ENCODE results near the gene FAT3. TPM values are rescaled to one million over a fixed set of nuclear protein-coding genes. Genes with fewer than 3 reads are reported as not detected.

FAT3 gene
- total RNA-seq, 1 donor from 2014 or later: 17.6 TPM

- no peak for DNase-seq (ENCODE audit: low spot score)
- Mint-ChIP-seq H3K9me3 (ENCODE audit: unreplicated experiment) (no peaks in the 10 kb centered on the region), H3K36me3 (ENCODE audit: low read depth, unreplicated experiment) (no peaks in the 10 kb centered on the region), H3K27ac (ENCODE audit: unreplicated experiment) (no peak overlapping the region), H3K27me3 (ENCODE audit: unreplicated experiment) (no peaks in the 10 kb centered on the region), H3K4me1 (ENCODE audit: unreplicated experiment) (no peaks in the 10 kb centered on the region), H3K4me3 (ENCODE audit: unreplicated experiment) (no peak overlapping the region)
- TF ChIP-seq CTCF (IDR thresholded peaks at IDR 0.05; ENCODE audit: unreplicated experiment): no peak
Measured at GRCh38 chr11:92190535-92191206, 33.9 kb upstream of the FAT3 start.

GRCh38 chr11:92192141-92192540 lies 32.5 kb upstream of the FAT3 start:
- no peaks in the 10 kb centered on the region for H3K4me1 Mint-ChIP-seq (ENCODE audit: unreplicated experiment)
- no peak overlapping the region for H3K27ac Mint-ChIP-seq (ENCODE audit: unreplicated experiment)
- DNase-seq (ENCODE audit: low spot score): no peak
- no peak for TF ChIP-seq CTCF (IDR thresholded peaks at IDR 0.05; ENCODE audit: unreplicated experiment)
- no peaks in the 10 kb centered on the region for H3K36me3 Mint-ChIP-seq (ENCODE audit: low read depth, unreplicated experiment)
- H3K9me3 Mint-ChIP-seq (ENCODE audit: unreplicated experiment): no peaks in the 10 kb centered on the region
- H3K27me3 Mint-ChIP-seq (ENCODE audit: unreplicated experiment): no peaks in the 10 kb centered on the region
- H3K4me3 Mint-ChIP-seq (ENCODE audit: unreplicated experiment): no peak overlapping the region

GRCh38 chr11:92198268-92198667 lies 26.4 kb upstream of the FAT3 start:
- no peak for DNase-seq (ENCODE audit: low spot score)
- TF ChIP-seq CTCF (IDR thresholded peaks at IDR 0.05; ENCODE audit: unreplicated experiment): no peak
- H3K36me3 Mint-ChIP-seq (ENCODE audit: low read depth, unreplicated experiment): no peaks in the 10 kb centered on the region
- peaks cover 3% of the 10 kb centered on the region for H3K27me3 Mint-ChIP-seq (ENCODE audit: unreplicated experiment)
- no peaks in the 10 kb centered on the region for H3K9me3 Mint-ChIP-seq (ENCODE audit: unreplicated experiment)
- no peaks in the 10 kb centered on the region for H3K4me1 Mint-ChIP-seq (ENCODE audit: unreplicated experiment)
- no peak overlapping the region for H3K27ac Mint-ChIP-seq (ENCODE audit: unreplicated experiment)
- H3K4me3 Mint-ChIP-seq (ENCODE audit: unreplicated experiment): no peak overlapping the region

- DNase-seq (ENCODE audit: low spot score): no peak
- Mint-ChIP-seq H3K27me3 (ENCODE audit: unreplicated experiment) (peaks cover 3% of the 10 kb centered on the region), H3K4me3 (ENCODE audit: unreplicated experiment) (no peak overlapping the region), H3K36me3 (ENCODE audit: low read depth, unreplicated experiment) (no peaks in the 10 kb centered on the region), H3K4me1 (ENCODE audit: unreplicated experiment) (no peaks in the 10 kb centered on the region), H3K27ac (ENCODE audit: unreplicated experiment) (no peak overlapping the region), H3K9me3 (ENCODE audit: unreplicated experiment) (no peaks in the 10 kb centered on the region)
- TF ChIP-seq CTCF (IDR thresholded peaks at IDR 0.05; ENCODE audit: unreplicated experiment): no peak
Measured at GRCh38 chr11:92199991-92200390, 24.6 kb upstream of the FAT3 start.

- H3K27me3 Mint-ChIP-seq (ENCODE audit: unreplicated experiment): no peaks in the 10 kb centered on the region
- H3K4me3 Mint-ChIP-seq (ENCODE audit: unreplicated experiment): no peak overlapping the region
- no peak for DNase-seq (ENCODE audit: low spot score)
Measured at GRCh38 chr11:92204731-92205130, 19.9 kb upstream of the FAT3 start.

More at GRCh38 chr11:92204731-92205130, 19.9 kb upstream of the FAT3 start:
- Mint-ChIP-seq H3K27ac (ENCODE audit: unreplicated experiment) (no peak overlapping the region), H3K36me3 (ENCODE audit: low read depth, unreplicated experiment) (no peaks in the 10 kb centered on the region), H3K9me3 (ENCODE audit: unreplicated experiment) (no peaks in the 10 kb centered on the region), H3K4me1 (ENCODE audit: unreplicated experiment) (no peaks in the 10 kb centered on the region)
- no peak for TF ChIP-seq CTCF (IDR thresholded peaks at IDR 0.05; ENCODE audit: unreplicated experiment)
